Liver (tissue), 9 donors: Measurements from ENCODE around the gene ANK3. TPM values are rescaled to one million over a fixed set of nuclear protein-coding genes. Genes with fewer than 3 reads are reported as not detected.

ENCODE experiments used
- DNase-seq: peaks from one replicate; pipeline ENCODE4 v3.0.0-alpha.2; 2017; ENCODE audit warnings: low spot score
- H3K27ac ChIP-seq, 2 donors: one replicate each; pipeline ENCODE4 v1.7.0; 2013; ENCODE audit warnings: inconsistent platforms in 2 of 2, low read length in 2 of 2, control low read depth in 1 of 2, low read depth in 1 of 2, mild to moderate bottlenecking in 1 of 2
- H3K27me3 ChIP-seq, 4 donors: one replicate each; pipeline versions ENCODE4 v1.6.1 to v1.7.0; 2013; ENCODE audit warnings: low read length in 3 of 4, inconsistent platforms in 1 of 4, mild to moderate bottlenecking in 1 of 4, moderate library complexity in 1 of 4; ENCODE audit not compliant: control insufficient read depth in 4 of 4, insufficient read depth in 4 of 4
- H3K36me3 ChIP-seq, 4 donors: one replicate each; pipeline versions ENCODE4 v1.6.1 to v1.7.0; 2013; ENCODE audit warnings: low read length in 3 of 4, mild to moderate bottlenecking in 3 of 4, low read depth in 1 of 4, moderate library complexity in 1 of 4; ENCODE audit not compliant: control insufficient read depth in 4 of 4, insufficient read depth in 3 of 4
- H3K4me1 ChIP-seq, 4 donors: one replicate each; pipeline versions ENCODE4 v1.6.1 to v1.7.0; 2013; ENCODE audit warnings: low read length in 3 of 4, mild to moderate bottlenecking in 3 of 4, moderate library complexity in 1 of 4; ENCODE audit not compliant: control insufficient read depth in 4 of 4, insufficient read depth in 4 of 4
- H3K4me3 ChIP-seq, 3 donors: one replicate each; pipeline versions ENCODE4 v1.6.1 to v1.7.0; 2013; ENCODE audit warnings: low read length in 3 of 3, control low read depth in 1 of 3, low read depth in 1 of 3, mild to moderate bottlenecking in 1 of 3
- H3K9ac ChIP-seq, 2 donors: one replicate each; pipeline ENCODE4 v1.7.0; 2013; ENCODE audit warnings: low read length in 2 of 2, mild to moderate bottlenecking in 2 of 2, moderate library complexity in 2 of 2, control low read depth in 1 of 2, low read depth in 1 of 2
- H3K9me3 ChIP-seq, 4 donors: one replicate each; pipeline versions ENCODE4 v1.6.1 to v1.7.0; 2013; ENCODE audit warnings: low read length in 3 of 4; ENCODE audit not compliant: control insufficient read depth in 4 of 4
- EGR1 ChIP-seq, 2 donors: IDR thresholded peaks; 2 replicates each; pipeline ENCODE4 v1.6.1; 2016 to 2018; ENCODE audit warnings: antibody characterized with exemption in 2 of 2, low read depth in 2 of 2
- FOXA1 ChIP-seq: IDR thresholded peaks from 2 replicates; pipeline ENCODE4 v1.6.1; 2016; ENCODE audit warnings: antibody characterized with exemption
- GABPA ChIP-seq, 2 donors: IDR thresholded peaks in 1 of 2; conservative IDR thresholded peaks in 1 of 2; 2 replicates each; pipeline ENCODE4 v1.6.1; 2016; ENCODE audit warnings: antibody characterized with exemption in 2 of 2, mild to moderate bottlenecking in 1 of 2, moderate library complexity in 1 of 2
- HNF4G ChIP-seq: IDR thresholded peaks from 2 replicates; pipeline ENCODE4 v1.6.1; 2016; ENCODE audit warnings: antibody characterized with exemption
- TAF1 ChIP-seq: conservative IDR thresholded peaks from 2 replicates; pipeline ENCODE4 v1.6.1; 2016; ENCODE audit warnings: antibody characterized with exemption, mild to moderate bottlenecking
- WGBS: extraction: QIAGEN DNeasy Blood & Tissue Kit; methylation state at CpG from one replicate; pipeline ENCODE4 v1.1.7; 2013; 5-methylcytosine and 5-hydroxymethylcytosine counted together
- polyA plus RNA-seq, 2 donors: library from polyadenylated mRNA; stranded (reverse) in 1 of 2; unstranded in 1 of 2; fragments of 200-250 nt in 1 of 2; fragments of >200 nt in 1 of 2; fragmentation: Nextera tagmentation in 1 of 2; extraction: Ambion mirVana in 1 of 2; gene quantifications; one replicate each; pipeline versions ENCODE4 v1.2.1 to v1.2.3, GENCODE V29; 2013 to 2015
- total RNA-seq, 2 donors: library from RNA; depleted of rRNA; stranded (reverse); fragments of >200 nt; gene quantifications; one replicate each; pipeline ENCODE4 v1.2.3, GENCODE V29; 2014
- TF ChIP-seq, protein P1 (sequence below): IDR thresholded peaks from 2 replicates; pipeline ENCODE4 v1.6.1; 2016; ENCODE audit warnings: antibody characterized with exemption, mild to moderate bottlenecking
- TF ChIP-seq, protein P2 (sequence below): IDR thresholded peaks from 2 replicates; pipeline ENCODE4 v1.6.1; 2016; ENCODE audit warnings: antibody characterized with exemption
- donor health status: healthy.
- donor health status: healthy.
- donor health status: healthy.
- donor health status: healthy.
- donor health status: healthy.

ANK3 gene
- total and polyA plus RNA-seq, 4 donors, result 5.7 to 30.0 (median 9.7) TPM

DNA sequence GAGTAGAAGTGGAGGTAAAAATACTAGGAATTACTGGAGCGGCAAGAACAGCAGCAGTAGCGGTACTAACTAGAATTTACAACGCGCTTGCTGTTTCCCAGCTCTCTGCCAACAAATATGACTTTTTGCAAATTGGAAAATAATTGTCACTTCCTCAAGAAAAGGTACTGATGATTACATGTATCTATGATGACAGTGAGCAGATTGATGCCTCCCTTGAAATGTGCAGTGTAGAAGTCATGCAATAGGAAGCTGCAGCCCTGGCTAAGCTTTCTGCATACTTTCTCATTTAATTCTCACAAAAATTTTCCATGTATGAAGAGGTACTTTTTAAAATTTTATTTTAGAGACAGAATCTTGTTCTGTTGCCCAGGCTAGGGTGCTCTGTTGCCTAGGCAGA is 49.9 kb downstream of the ANK3 start:
- TF ChIP-seq FOXA1 (no peak), HNF4G (no peak), EGR1 (IDR thresholded peaks at IDR 0.05; ENCODE audit: low read depth in 2 of 2) (no peak), GABPA (IDR thresholded peaks at IDR 0.05 in 1 of 2, conservative IDR thresholded peaks at IDR 0.05 in 1 of 2) (no peak)
- TF ChIP-seq, protein P1, sequence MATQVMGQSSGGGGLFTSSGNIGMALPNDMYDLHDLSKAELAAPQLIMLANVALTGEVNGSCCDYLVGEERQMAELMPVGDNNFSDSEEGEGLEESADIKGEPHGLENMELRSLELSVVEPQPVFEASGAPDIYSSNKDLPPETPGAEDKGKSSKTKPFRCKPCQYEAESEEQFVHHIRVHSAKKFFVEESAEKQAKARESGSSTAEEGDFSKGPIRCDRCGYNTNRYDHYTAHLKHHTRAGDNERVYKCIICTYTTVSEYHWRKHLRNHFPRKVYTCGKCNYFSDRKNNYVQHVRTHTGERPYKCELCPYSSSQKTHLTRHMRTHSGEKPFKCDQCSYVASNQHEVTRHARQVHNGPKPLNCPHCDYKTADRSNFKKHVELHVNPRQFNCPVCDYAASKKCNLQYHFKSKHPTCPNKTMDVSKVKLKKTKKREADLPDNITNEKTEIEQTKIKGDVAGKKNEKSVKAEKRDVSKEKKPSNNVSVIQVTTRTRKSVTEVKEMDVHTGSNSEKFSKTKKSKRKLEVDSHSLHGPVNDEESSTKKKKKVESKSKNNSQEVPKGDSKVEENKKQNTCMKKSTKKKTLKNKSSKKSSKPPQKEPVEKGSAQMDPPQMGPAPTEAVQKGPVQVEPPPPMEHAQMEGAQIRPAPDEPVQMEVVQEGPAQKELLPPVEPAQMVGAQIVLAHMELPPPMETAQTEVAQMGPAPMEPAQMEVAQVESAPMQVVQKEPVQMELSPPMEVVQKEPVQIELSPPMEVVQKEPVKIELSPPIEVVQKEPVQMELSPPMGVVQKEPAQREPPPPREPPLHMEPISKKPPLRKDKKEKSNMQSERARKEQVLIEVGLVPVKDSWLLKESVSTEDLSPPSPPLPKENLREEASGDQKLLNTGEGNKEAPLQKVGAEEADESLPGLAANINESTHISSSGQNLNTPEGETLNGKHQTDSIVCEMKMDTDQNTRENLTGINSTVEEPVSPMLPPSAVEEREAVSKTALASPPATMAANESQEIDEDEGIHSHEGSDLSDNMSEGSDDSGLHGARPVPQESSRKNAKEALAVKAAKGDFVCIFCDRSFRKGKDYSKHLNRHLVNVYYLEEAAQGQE, result no peak
- TF ChIP-seq, protein P2, sequence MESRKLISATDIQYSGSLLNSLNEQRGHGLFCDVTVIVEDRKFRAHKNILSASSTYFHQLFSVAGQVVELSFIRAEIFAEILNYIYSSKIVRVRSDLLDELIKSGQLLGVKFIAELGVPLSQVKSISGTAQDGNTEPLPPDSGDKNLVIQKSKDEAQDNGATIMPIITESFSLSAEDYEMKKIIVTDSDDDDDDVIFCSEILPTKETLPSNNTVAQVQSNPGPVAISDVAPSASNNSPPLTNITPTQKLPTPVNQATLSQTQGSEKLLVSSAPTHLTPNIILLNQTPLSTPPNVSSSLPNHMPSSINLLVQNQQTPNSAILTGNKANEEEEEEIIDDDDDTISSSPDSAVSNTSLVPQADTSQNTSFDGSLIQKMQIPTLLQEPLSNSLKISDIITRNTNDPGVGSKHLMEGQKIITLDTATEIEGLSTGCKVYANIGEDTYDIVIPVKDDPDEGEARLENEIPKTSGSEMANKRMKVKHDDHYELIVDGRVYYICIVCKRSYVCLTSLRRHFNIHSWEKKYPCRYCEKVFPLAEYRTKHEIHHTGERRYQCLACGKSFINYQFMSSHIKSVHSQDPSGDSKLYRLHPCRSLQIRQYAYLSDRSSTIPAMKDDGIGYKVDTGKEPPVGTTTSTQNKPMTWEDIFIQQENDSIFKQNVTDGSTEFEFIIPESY, result no peak
- H3K36me3 ChIP-seq, result no peaks in the 10 kb centered on the region
- H3K9me3 ChIP-seq, result no peaks in the 10 kb centered on the region
- H3K27ac ChIP-seq, result no peak overlapping the region
- H3K4me3 ChIP-seq, result no peak overlapping the region
- no peaks in the 10 kb centered on the region for H3K27me3 ChIP-seq
- no peaks in the 10 kb centered on the region for H3K4me1 ChIP-seq
- 80% methylated on average over 4 of the region's 4 CpGs for WGBS
- no peak overlapping the region for H3K9ac ChIP-seq
- DNase-seq, result no peak

DNA sequence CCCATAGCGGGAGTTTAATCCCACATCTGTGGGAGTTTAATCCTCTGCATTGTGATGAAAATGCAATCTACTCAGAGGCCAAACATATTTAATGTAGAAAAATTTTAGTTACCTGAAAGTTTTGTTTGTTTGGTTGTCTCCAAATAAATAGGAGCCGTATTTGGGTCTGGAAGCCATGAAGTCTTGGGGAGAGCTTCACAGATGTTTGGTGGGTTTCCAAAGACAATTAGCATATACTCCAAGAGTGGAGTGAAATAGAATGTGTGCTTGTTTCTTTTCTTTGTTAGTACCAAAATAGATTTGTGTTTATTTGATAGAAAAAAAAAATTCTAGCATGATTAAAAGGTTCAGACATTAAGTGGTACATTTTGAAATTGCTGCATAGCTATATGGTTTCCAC is 50.9 kb downstream of the ANK3 start:
- H3K9ac ChIP-seq, result no peak overlapping the region
- DNase-seq, result no peak
- H3K27me3 ChIP-seq, result no peaks in the 10 kb centered on the region
- 74% methylated on average over 2 of the region's 2 CpGs for WGBS
- no peaks in the 10 kb centered on the region for H3K9me3 ChIP-seq
- TF ChIP-seq, protein P1, result no peak
- no peak for TF ChIP-seq TAF1
- no peak for TF ChIP-seq HNF4G
- H3K4me3 ChIP-seq, result no peak overlapping the region
- H3K27ac ChIP-seq, result no peak overlapping the region
- no peaks in the 10 kb centered on the region for H3K4me1 ChIP-seq
- no peaks in the 10 kb centered on the region for H3K36me3 ChIP-seq
